Activated CD4-positive, alpha-beta T cell treated with anti-CD3 and anti-CD28 coated beads, Interleukin-2, amount 10 ng/mL, durations not matched to agents 7 days and 5 days (primary cell): ENCODE data around the gene GLB1L3. TPM values are rescaled to one million over a fixed set of nuclear protein-coding genes. Genes with fewer than 3 reads are reported as not detected.
"Not testable (repeated sequence)": the region's sequence is repeated elsewhere in the genome, so short reads cannot be mapped to it uniquely, and the experiment has no call there.

Experiments
- CTCF ChIA-PET: fragments of 350-600 bp; sonication (Branson Sonifier 250); formaldehyde crosslinking; loops from one replicate; lab custom pipeline; 2021; ENCODE audit warnings: antibody characterized with exemption; lab: Charles Lee
- POLR2A ChIA-PET: fragments of 350-600 bp; sonication (Branson Sonifier 250); formaldehyde crosslinking; loops from one replicate; lab custom pipeline; 2021; ENCODE audit warnings: antibody characterized with exemption; lab: Charles Lee
- DNase-seq: peaks from one replicate; pipeline ENCODE4 v3.0.0-alpha.2; 2020
- H3K27ac Mint-ChIP-seq: one replicate; pipeline ENCODE4 v1.8.0; 2021; ENCODE audit warnings: mild to moderate bottlenecking, moderate library complexity, mixed read lengths
- H3K27me3 Mint-ChIP-seq: one replicate; pipeline ENCODE4 v1.8.0; 2021; ENCODE audit warnings: mixed read lengths
- H3K36me3 Mint-ChIP-seq: one replicate; pipeline ENCODE4 v1.8.0; 2021; ENCODE audit warnings: low read depth, mixed read lengths
- H3K4me1 Mint-ChIP-seq: one replicate; pipeline ENCODE4 v1.8.0; 2021; ENCODE audit warnings: mixed read lengths
- H3K4me3 Mint-ChIP-seq: one replicate; pipeline ENCODE4 v1.8.0; 2021; ENCODE audit warnings: mild to moderate bottlenecking, moderate library complexity, mixed read lengths
- H3K9me3 Mint-ChIP-seq: one replicate; pipeline ENCODE4 v1.8.0; 2021; ENCODE audit warnings: mixed read lengths
- total RNA-seq, 2 experiments: library from RNA; stranded (reverse); gene quantifications; one replicate each; pipeline ENCODE4 v1.2.3, GENCODE V29; 2021

GLB1L3 gene
- total RNA-seq, 2 experiments from 2014 or later = 6.8 to 7.2 TPM

DNA sequence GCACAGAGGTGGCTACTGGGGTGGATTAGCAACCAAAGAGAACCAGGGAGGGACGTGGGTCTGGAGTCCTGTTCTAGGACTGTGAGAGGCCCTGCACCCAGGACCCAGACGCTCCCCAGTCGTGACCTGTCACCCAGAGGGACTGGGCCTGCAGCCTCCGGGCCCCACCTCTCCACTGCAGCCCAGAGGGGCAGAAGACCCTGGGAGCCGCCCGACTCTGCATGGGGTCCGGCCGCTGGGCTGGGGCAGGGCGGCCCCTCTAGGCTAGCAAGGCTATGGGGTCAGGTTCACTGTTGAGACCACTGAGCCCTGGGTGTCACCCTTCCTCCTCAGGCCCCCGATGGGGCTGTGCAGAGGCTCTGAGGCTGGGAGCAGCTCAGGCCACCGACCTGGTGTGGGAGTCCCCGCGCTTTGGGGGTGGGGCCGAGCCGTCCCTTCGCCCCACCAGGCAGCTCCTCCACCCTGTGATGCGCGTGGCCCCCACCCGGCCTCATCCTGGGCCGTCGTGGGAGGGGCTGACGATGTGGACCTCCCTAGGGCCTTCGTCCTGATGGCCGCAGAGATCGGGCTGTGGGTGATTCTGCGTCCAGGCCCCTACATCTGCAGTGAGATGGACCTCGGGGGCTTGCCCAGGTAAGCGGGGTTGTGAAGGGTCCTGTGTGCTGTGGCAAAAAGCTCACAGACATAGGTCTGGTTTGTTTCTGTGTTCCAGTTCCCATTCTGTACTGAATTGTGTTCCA lies 68.5 kb downstream of the GLB1L3 start:
- H3K4me1 Mint-ChIP-seq, POLR2A ChIA-PET, DNase-seq, H3K9me3 Mint-ChIP-seq, H3K27me3 Mint-ChIP-seq, H3K36me3 Mint-ChIP-seq, CTCF ChIA-PET, H3K4me3 Mint-ChIP-seq, H3K27ac Mint-ChIP-seq: not testable (repeated sequence)

DNA sequence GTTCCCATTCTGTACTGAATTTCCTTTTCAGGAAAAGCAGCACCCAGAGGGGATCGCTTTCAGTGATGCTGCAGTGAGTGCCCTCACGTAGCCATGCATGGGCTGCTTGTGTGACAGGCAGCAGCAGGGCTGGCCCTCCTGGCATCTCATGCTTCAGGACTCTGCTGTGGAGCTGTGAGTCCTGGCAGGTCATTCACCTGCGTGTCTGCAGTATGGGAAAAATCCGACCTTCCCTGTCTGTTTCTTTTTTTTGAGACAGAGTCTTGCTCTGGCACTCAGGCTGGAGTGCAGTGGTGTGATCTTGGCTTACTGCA lies 69.0 kb downstream of the GLB1L3 start:
- no peak overlapping the region for H3K4me3 Mint-ChIP-seq
- H3K4me1 Mint-ChIP-seq = peaks cover 14% of the 10 kb centered on the region
- H3K9me3 Mint-ChIP-seq = no peaks in the 10 kb centered on the region
- POLR2A ChIA-PET = no interaction called here
- no peak for DNase-seq
- H3K27me3 Mint-ChIP-seq = no peaks in the 10 kb centered on the region
- H3K36me3 Mint-ChIP-seq = no peaks in the 10 kb centered on the region
- CTCF ChIA-PET = no interaction called here
- no peak overlapping the region for H3K27ac Mint-ChIP-seq

DNA sequence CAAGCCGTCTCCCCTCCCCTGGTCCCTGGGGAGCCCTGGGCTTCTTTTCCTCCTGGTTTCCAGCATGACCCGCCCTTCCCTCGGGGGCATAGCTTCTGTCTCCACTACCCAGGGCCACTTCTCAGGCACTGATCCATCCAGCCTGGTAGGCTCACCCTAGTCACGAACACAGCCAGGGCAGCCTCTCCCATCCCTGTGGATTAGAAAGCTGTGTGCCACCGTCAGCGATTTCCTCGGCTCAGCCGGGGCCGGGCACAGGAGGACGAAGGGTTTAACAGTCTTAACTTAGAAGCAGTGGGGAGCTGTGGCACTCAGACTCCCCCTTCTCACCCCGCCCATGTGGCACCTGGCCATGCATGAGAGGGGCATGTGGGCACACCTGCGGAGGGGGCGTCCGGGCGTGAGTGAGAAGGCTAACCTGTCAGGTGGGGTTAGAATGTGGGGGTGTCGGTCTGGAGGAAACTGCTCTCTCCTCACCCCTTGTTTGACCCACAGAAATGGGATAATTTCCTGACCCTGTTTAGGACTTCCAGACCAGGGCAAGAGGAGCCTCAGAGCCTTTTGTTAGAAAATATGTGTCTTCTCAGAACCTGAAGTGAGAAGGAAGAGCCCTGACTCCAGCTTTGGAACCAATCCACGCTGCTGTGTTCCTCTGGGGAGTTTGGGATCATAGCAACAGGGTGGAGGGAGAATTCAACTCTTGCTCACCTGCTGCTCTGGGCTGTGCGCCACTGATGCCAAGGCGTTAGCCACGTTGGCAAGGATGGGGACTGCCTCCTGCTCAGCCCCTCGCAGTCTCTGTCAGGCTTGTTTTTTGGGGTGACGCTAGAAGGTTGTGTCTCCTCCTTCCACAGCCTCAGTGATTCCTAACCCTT lies 70.2 kb downstream of the GLB1L3 start:
- Mint-ChIP-seq H3K27ac (no peak overlapping the region), H3K9me3 (no peaks in the 10 kb centered on the region), H3K4me1 (peaks cover 22% of the 10 kb centered on the region), H3K27me3 (no peaks in the 10 kb centered on the region), H3K36me3 (no peaks in the 10 kb centered on the region), H3K4me3 (no peak overlapping the region)
- POLR2A ChIA-PET = no interaction called here
- DNase-seq = no peak
- CTCF ChIA-PET = no interaction called here

DNA sequence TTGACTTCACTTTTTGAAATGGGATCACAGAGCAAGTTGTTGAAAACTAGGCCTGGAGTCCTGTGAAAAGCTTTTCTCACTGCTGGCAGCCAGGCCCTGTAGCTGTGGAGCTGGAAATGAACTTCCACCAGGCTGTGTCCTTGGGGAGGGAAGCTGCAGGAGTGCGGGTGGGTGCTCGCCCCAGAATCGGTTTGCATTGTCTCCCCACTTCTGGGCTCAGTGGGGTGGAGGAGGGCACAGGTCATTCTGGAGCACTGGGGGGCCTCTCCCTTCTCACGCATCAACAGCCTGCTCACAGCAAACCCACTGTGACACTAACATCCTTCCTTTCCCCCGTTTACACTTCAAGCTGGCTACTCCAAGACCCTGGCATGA lies 70.8 kb downstream of the GLB1L3 start:
- Mint-ChIP-seq H3K27me3 (no peaks in the 10 kb centered on the region), H3K27ac (no peak overlapping the region), H3K4me3 (no peak overlapping the region), H3K36me3 (no peaks in the 10 kb centered on the region), H3K9me3 (no peaks in the 10 kb centered on the region), H3K4me1 (peaks cover 22% of the 10 kb centered on the region)
- DNase-seq = no peak
- CTCF ChIA-PET = no interaction called here
- POLR2A ChIA-PET = no interaction called here

DNA sequence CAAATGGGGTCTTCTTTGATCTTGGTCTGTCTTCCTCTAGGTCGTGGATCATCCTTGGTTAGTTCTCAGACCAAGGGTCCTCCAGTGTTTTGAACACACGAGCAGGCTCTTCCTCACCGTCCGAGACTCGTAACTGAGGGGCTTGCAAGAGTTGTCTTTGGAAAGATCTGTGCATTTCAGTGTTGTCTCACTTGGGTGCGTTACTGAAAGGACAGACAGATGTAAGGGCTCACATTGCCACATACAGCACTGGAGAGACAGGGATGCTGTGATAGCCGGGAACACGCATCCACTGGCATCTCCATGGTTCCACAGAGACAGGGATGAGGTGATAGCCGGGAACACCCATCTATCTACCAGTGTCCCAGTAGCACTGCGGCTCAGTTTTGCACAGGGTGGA lies 71.3 kb downstream of the GLB1L3 start:
- Mint-ChIP-seq H3K9me3 (no peaks in the 10 kb centered on the region), H3K4me1 (peaks cover 22% of the 10 kb centered on the region), H3K36me3 (no peaks in the 10 kb centered on the region), H3K27ac (no peak overlapping the region), H3K4me3 (no peak overlapping the region), H3K27me3 (no peaks in the 10 kb centered on the region)
- CTCF ChIA-PET = no interaction called here
- POLR2A ChIA-PET = no interaction called here
- DNase-seq = no peak

DNA sequence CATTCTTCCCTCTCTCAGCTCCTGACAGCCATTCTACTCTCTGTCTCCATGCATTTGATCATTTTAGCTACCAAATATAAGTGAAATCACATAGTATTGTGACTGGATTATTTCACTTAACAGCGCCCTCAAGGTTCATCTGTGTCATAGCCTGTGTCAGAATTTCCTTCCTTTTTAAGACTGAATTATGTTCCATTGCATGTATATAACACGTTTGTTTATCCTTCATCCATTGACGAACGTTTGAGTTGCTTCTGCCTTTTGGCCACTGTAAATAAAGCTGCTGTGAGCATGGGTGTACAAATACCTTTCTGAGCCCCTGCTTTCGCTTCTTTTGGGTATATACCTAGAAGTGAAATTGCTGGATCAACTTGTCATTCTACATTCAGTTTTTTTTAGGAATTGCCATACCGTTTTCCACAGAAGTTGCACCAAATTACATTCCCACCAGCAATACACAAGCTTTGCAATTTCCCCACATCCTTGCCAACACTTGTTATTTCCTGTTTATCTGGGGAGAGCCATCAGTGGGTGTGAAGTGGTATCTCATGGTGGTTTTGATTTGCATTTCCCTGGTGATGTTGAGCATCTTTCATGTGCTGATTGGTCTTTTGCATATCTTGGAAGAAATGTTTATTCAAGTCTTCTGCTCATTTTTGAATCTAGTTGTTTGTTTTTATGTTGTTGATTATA lies 73.1 kb downstream of the GLB1L3 start:
- peak; percentile 42 for DNase-seq
- POLR2A ChIA-PET = no interaction called here

DNA sequence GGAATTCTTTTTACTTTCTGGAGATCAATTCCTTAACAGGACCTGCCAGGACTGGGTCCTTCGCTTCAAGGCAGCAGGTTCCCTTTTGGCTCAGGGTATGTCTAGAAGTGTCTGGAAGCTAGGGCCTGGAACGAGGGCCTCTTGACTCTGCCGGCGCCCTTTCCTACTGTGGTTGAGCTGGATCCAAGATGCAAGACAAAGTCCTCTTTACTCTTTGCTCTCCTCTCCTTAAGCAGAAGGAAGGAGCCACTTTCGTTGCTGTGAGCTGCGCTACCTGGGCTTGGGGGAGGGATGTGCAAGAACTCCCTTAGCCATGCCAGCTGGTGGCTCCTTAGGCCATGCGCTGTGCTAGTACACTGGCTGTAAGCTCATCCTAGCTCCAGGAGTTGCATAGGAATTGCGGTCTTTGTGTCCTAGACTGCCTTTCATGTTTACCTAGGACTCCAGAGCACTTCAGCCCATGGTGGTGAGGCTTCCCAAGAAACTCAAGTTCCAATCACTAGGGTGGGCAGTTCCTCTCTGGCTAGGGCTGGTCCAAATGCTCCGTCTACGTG lies 73.7 kb downstream of the GLB1L3 start:
- no peak for DNase-seq
- ChIA-PET CTCF (interaction anchor here (2.2 kb wide), 1 partner anchor 10 kb away, joined by 6 read pairs; no protein-coding TSS in a partner anchor), POLR2A (no interaction called here)
- Mint-ChIP-seq H3K36me3 (no peaks in the 10 kb centered on the region), H3K27ac (peak overlapping the region; percentile 67), H3K27me3 (peaks cover under 1% of the 10 kb centered on the region), H3K4me1 (peaks cover 22% of the 10 kb centered on the region), H3K4me3 (no peak overlapping the region), H3K9me3 (no peaks in the 10 kb centered on the region)

More for the DNA sequence above, 73.1 kb downstream of the GLB1L3 start:
- Mint-ChIP-seq H3K4me1 (peaks cover 22% of the 10 kb centered on the region), H3K9me3 (no peaks in the 10 kb centered on the region), H3K27ac (peak overlapping the region; percentile 67), H3K4me3 (no peak overlapping the region), H3K36me3 (no peaks in the 10 kb centered on the region), H3K27me3 (no peaks in the 10 kb centered on the region)
- CTCF ChIA-PET = interaction anchor here (1.0 to 2.2 kb wide), 2 partner anchors 9 to 10 kb away, joined by 5 to 6 read pairs; no protein-coding TSS in a partner anchor

DNA sequence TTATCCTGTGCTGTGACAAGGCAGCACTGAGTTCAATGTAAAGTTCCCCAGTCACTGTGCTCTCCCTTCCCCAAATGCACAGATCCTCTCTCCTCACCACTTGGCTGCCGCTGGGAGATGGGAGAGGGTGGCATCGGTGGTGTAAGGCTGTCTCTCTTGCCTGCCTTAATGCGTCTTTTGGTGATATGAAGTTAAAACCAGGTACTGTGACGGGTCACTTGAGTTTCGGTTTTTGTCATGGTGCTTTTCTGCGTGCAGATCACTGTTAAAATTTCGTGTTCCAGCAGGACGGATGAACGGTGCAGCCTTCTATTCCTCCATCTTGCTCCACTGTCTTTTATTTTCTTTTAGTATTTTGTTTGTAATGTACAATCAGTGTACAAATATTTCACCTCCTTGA lies 74.2 kb downstream of the GLB1L3 start:
- no peak overlapping the region for H3K4me3 Mint-ChIP-seq
- CTCF ChIA-PET = interaction anchor here (2.2 kb wide), 1 partner anchor 9 kb away, joined by 6 read pairs; no protein-coding TSS in a partner anchor
- DNase-seq = no peak
- peaks cover 22% of the 10 kb centered on the region for H3K4me1 Mint-ChIP-seq
- H3K27ac Mint-ChIP-seq = no peak overlapping the region
- no peaks in the 10 kb centered on the region for H3K36me3 Mint-ChIP-seq
- POLR2A ChIA-PET = no interaction called here
- no peaks in the 10 kb centered on the region for H3K9me3 Mint-ChIP-seq
- H3K27me3 Mint-ChIP-seq = peaks cover 4% of the 10 kb centered on the region

DNA sequence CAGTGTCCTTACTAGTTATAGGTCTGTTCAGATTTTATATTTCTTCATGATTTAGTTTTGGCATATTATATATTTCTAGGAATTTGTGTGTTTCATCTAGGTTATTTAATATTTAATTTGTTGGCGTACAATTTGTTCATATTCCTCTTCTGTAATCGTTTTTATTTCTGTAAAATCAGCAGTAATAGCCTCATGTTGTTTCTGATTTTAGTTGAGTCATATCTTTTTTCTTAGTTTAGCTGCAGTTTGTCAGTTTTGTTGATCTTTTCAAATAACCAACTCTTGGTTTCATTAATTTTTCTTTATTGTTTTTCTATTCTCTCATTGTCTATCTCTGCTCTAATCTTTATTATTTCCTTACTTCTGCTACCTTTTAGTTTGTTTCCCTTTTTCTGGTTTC lies 75.9 kb downstream of the GLB1L3 start:
- peaks cover 4% of the 10 kb centered on the region for H3K27me3 Mint-ChIP-seq
- DNase-seq = no peak

DNA sequence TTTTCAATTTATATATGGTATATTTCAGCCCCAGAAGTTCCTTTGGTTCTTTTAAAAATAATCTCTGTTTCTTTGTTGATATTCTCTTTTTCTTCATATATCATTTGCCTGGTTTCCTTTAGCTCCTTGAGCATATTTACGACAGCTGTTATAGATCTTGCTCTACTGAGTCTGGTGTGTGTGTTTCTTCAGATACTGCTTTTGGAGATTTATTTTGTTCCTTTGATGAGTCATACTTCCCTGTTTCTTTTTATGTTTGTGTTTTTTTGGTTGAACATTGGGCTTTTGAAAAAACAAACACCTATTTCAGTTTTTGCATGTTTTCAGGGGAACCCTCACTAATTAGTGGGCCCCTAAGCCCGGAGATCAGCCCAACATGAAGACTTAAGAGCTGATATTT lies 79.0 kb downstream of the GLB1L3 start:
- no peak overlapping the region for H3K4me3 Mint-ChIP-seq
- peaks cover 4% of the 10 kb centered on the region for H3K27me3 Mint-ChIP-seq
- CTCF ChIA-PET = interaction anchor here (1.8 kb wide), 1 partner anchor 21 kb away, joined by 3 read pairs; no protein-coding TSS in a partner anchor
- DNase-seq = no peak
- H3K4me1 Mint-ChIP-seq = peaks cover 15% of the 10 kb centered on the region
- H3K27ac Mint-ChIP-seq = no peak overlapping the region
- no peaks in the 10 kb centered on the region for H3K9me3 Mint-ChIP-seq
- H3K36me3 Mint-ChIP-seq = no peaks in the 10 kb centered on the region
- POLR2A ChIA-PET = no interaction called here

More for the DNA sequence above, 75.9 kb downstream of the GLB1L3 start:
- POLR2A ChIA-PET = no interaction called here
- H3K4me3 Mint-ChIP-seq = no peak overlapping the region
- H3K9me3 Mint-ChIP-seq = no peaks in the 10 kb centered on the region
- no peaks in the 10 kb centered on the region for H3K36me3 Mint-ChIP-seq
- peaks cover 22% of the 10 kb centered on the region for H3K4me1 Mint-ChIP-seq
- no peak overlapping the region for H3K27ac Mint-ChIP-seq
- CTCF ChIA-PET = interaction anchor here (0.6 kb wide), 1 partner anchor 431 kb away, joined by 3 read pairs; no protein-coding TSS in a partner anchor

DNA sequence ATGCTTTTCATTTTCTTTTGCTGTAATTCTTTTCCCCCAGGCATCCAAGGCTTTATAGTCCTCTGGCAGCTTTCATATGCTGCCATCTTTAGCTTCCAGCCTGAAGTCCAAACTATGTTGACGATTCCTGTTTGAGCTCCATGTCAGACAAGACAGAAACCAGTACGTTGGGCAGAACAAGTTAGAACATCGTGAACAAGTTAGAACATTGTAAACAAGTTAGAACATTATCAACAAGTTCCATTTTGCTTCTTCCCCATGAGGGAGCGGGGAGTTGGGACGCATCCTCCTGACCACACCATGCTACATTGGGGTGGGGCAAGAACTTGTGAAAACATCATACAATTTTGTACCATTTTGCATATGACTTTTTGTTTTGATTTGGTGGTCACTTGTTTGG lies 79.5 kb downstream of the GLB1L3 start:
- ChIA-PET POLR2A (no interaction called here), CTCF (no interaction called here)
- DNase-seq = no peak
- H3K4me3 Mint-ChIP-seq = no peak overlapping the region
- no peaks in the 10 kb centered on the region for H3K9me3 Mint-ChIP-seq
- peaks cover 14% of the 10 kb centered on the region for H3K4me1 Mint-ChIP-seq
- no peak overlapping the region for H3K27ac Mint-ChIP-seq
- H3K27me3 Mint-ChIP-seq = peaks cover 4% of the 10 kb centered on the region
- no peaks in the 10 kb centered on the region for H3K36me3 Mint-ChIP-seq

DNA sequence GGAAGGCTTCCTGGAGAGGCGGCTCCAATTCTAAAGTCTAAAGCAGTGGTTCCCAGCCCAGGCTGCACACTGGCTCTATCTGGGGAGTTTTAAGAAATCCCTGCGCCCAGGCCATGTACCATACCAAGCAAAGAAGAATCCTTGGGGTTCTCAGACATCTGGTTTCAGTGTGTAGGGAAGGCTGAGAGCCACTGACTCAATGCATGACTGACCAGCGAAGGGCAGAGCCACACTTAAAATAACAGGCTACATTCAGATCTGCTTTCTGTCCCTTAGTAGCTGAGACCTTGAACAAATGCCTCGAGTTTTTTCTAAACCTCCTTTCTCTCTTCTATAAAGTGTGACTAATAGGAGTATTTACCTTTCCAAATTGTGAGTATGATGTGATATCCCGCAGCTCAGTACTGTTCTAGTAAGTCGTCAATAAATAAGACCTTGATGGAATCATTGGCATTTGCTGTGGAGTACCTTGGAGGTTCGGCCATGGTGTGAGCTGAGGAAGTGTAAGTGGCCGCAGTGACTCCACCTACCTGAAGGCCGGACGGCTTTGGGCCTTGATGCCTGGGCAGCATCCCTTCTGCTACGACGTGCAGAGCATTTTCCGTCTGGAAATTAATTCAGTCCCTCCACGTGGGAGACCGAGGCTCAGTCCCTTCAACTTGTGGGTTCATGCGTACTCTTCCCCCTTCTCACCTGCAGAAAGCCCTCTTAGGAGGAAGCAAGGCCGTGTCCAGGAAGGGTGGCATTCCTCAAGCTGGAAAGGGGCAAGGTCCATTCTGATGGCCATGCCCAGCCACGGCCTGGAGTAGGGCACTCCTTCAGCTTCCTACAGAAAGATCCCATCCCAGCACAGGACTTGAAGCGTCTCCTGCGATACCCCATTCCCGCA lies 80.7 kb downstream of the GLB1L3 start:
- POLR2A ChIA-PET = no interaction called here
- Mint-ChIP-seq H3K27ac (no peak overlapping the region), H3K36me3 (no peaks in the 10 kb centered on the region), H3K27me3 (peaks cover 8% of the 10 kb centered on the region), H3K4me1 (peaks cover 19% of the 10 kb centered on the region), H3K4me3 (no peak overlapping the region), H3K9me3 (no peaks in the 10 kb centered on the region)
- DNase-seq = no peak
- CTCF ChIA-PET = no interaction called here
